GM12891 (cell line): ENCODE results near the gene EXOC4.

ENCODE experiments used
- PAX5 ChIP-seq: IDR thresholded peaks from 2 replicates; pipeline ENCODE4 v1.6.1; 2011; ENCODE audit warnings: low read length, moderate library complexity, mild to moderate bottlenecking; ENCODE audit not compliant: insufficient read depth, severe bottlenecking
- POLR2A ChIP-seq: IDR thresholded peaks from 2 replicates; pipeline ENCODE4 v1.6.1; 2011; ENCODE audit warnings: low read depth, low read length, control low read depth
- POLR2AphosphoS5 ChIP-seq: IDR thresholded peaks from 2 replicates; pipeline ENCODE4 v1.6.1; 2011; ENCODE audit warnings: low read depth, low read length, control low read depth
- SPI1 ChIP-seq: IDR thresholded peaks from 2 replicates; pipeline ENCODE4 v1.6.1; 2011; ENCODE audit warnings: low read depth, low read length, control low read depth

DNA sequence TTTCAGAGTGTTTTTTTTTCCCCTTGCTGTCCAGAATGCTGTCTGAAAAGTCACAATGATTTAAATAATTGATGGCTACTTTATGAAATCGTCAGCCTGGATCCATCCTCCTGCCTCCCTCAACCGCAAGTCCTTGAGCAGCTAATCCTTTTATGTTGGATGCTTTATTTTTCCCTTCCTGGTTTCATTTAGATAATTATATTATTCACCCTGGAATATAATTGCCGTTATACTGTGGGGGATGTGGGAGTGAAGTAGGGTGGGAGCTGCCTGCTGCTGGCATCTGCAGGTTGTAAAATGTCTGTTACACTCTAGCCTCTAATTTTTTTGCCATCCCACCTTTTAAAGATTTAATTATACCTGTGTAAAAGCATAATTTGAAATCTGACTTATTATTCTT is 583.8 kb downstream of the EXOC4 start:
- TF ChIP-seq POLR2AphosphoS5 (no peak), POLR2A (no peak), PAX5 (no peak), SPI1 (no peak)
